GM18951 (cell line): Measurements from ENCODE around the gene HOXD9.

ENCODE experiments used
- POLR2A ChIP-seq: IDR thresholded peaks from 4 replicates; pipeline ENCODE4 v1.6.1; 2011; ENCODE audit warnings: mild to moderate bottlenecking; ENCODE audit not compliant: insufficient read length, insufficient read depth; ENCODE audit errors: extremely low read depth
- in situ Hi-C: fragments of 300-500 bp; cut with MboI; formaldehyde crosslinking; loops from one replicate; pipeline ENCODE4 v1.12.0; 2022; ENCODE audit warnings: low sequenced_read_pairs, mixed read lengths, inconsistent platforms; ENCODE audit not compliant: unreplicated experiment

HOXD9 gene

GRCh38 chr2:176124110-176124946 is 1.8 kb downstream of the HOXD9 start:
- TF ChIP-seq POLR2A, result no peak
- in situ Hi-C loops, result loop anchor here (10.0 kb wide), 2 partner anchors 510 to 1020 kb away; no protein-coding TSS in a partner anchor

- in situ Hi-C loops, result loop anchor here (10.0 kb wide), 2 partner anchors 510 to 1020 kb away; no protein-coding TSS in a partner anchor
- no peak for TF ChIP-seq POLR2A
Observed at GRCh38 chr2:176124947-176125771, 2.6 kb downstream of the HOXD9 start.

GRCh38 chr2:176125772-176126054 is 3.2 kb downstream of the HOXD9 start:
- in situ Hi-C loops, result loop anchor here (10.0 kb wide), 2 partner anchors 509 to 1019 kb away; no protein-coding TSS in a partner anchor

GRCh38 chr2:176126929-176127773 is 4.6 kb downstream of the HOXD9 start:
- in situ Hi-C loops, result loop anchor here (10.0 kb wide), 2 partner anchors 508 to 1018 kb away; no protein-coding TSS in a partner anchor

More at GRCh38 chr2:176125772-176126054, 3.2 kb downstream of the HOXD9 start:
- no peak for TF ChIP-seq POLR2A

GRCh38 chr2:176127774-176128072 is 5.2 kb downstream of the HOXD9 start:
- in situ Hi-C loops, result loop anchor here (10.0 kb wide), 2 partner anchors 507 to 1017 kb away; no protein-coding TSS in a partner anchor
- TF ChIP-seq POLR2A, result no peak

More at GRCh38 chr2:176126929-176127773, 4.6 kb downstream of the HOXD9 start:
- no peak for TF ChIP-seq POLR2A

- no peak for TF ChIP-seq POLR2A
- in situ Hi-C loops, result loop anchor here (10.0 kb wide), 2 partner anchors 506 to 1016 kb away; no protein-coding TSS in a partner anchor
Observed at GRCh38 chr2:176128172-176128981, 5.9 kb downstream of the HOXD9 start.

GRCh38 chr2:176128982-176129796 is 6.7 kb downstream of the HOXD9 start, which contains the start of gene HOXD8:
TSS of gene HOXD8 (plus strand) at chr2:176129705. CDS start at chr2:176130367, 662 bp downstream.
- in situ Hi-C loops, result loop anchor here (10.0 kb wide), 2 partner anchors 506 to 1016 kb away; no protein-coding TSS in a partner anchor
- no peak for TF ChIP-seq POLR2A

GRCh38 chr2:176129813-176130146 is 7.3 kb downstream of the HOXD9 start:
- in situ Hi-C loops, result loop anchor here (10.0 kb wide), 2 partner anchors 505 to 1015 kb away; no protein-coding TSS in a partner anchor
- no peak for TF ChIP-seq POLR2A

- TF ChIP-seq POLR2A, result no peak
- in situ Hi-C loops, result no loop called here
Observed at GRCh38 chr2:176130147-176130956, 7.8 kb downstream of the HOXD9 start.
